Stimulated activated naive CD8-positive, alpha-beta T cell treated with anti-CD3 and anti-CD28 coated beads, Interleukin-15, amount 100 ng/mL, for 72 hours (primary cell): ENCODE results near the gene C6orf120.

ENCODE experiments used
- ATAC-seq: fragments of 150-1000 bp; cut with Tn5 transposase; 2 replicates; pipeline ENCODE4 v1.10.0; 2021; ENCODE audit warnings: mild to moderate bottlenecking, moderate library complexity
- DNase-seq, 2 donors: peaks; one replicate each; pipeline ENCODE4 v3.0.0; 2021 to 2022
- H3K27ac Mint-ChIP-seq, 2 donors: one replicate each; pipeline ENCODE4 v1.8.0; 2022; ENCODE audit warnings: mild to moderate bottlenecking in 2 of 2, mixed read lengths in 2 of 2, moderate library complexity in 2 of 2
- H3K27me3 Mint-ChIP-seq: one replicate; pipeline ENCODE4 v1.8.0; 2022; ENCODE audit warnings: mixed read lengths
- H3K4me1 Mint-ChIP-seq: one replicate; pipeline ENCODE4 v1.8.0; 2022; ENCODE audit warnings: mild to moderate bottlenecking, mixed read lengths
- H3K4me3 Mint-ChIP-seq, 2 donors: one replicate each; pipeline ENCODE4 v1.8.0; 2022; ENCODE audit warnings: mild to moderate bottlenecking in 2 of 2, mixed read lengths in 2 of 2, moderate library complexity in 1 of 2
- H3K9me3 Mint-ChIP-seq, 2 donors: one replicate each; pipeline ENCODE4 v1.8.0; 2022; ENCODE audit warnings: mixed read lengths in 2 of 2

C6orf120 gene

DNA sequence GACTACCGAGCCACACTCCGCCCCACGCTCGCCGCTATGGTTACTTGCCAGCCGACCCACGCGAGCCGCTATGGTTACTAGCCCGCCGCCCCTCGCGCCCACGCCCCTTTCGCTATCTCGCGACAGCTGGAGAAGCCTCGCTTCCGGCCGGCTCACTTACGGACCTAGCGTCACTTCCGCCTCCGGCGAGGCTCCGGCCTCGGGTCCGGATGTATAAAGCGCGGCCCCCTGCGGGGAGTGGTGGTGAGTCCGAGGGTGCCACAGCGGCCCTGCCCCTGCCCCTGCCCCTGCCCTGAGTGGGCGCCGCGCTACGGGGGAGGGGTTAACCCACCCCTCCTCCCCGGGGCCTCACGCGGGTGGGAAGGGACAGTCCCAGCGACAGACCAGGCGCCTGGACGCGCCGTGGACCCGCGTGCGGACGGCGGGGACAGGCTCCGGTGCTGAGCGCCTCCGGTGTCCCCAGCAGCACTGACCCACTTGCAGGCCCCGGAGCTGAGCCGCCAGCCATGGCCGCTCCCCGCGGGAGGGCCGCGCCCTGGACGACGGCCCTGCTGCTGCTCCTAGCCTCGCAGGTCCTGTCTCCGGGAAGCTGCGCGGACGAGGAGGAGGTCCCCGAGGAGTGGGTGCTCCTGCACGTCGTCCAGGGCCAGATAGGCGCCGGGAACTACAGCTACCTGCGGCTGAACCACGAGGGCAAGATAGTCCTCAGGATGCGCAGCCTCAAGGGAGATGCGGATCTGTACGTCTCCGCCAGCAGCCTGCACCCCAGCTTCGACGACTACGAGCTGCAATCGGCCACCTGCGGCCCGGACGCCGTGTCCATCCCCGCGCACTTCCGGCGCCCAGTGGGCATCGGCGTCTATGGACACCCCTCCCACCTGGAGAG is at the start of gene C6orf120, which contains the start of gene WDR27:
Gene C6orf120 (plus strand): TSS at position 173 of the 886 bp plus-strand sequence. CDS start 334 bp downstream, at position 507.
Gene WDR27 (minus strand): TSS at position 76 of the 886 bp plus-strand sequence. CDS start 13,024 bp downstream, outside the sequence.
- Mint-ChIP-seq H3K9me3 (no peaks in the 10 kb centered on the region), H3K4me1 (peaks cover 64% of the 10 kb centered on the region), H3K4me3 (peak within 1 kb of the TSS; percentile 91 to 94), H3K27ac (peak within 1 kb of the TSS; percentile 91 to 95), H3K27me3 (no peaks in the 10 kb centered on the region)
- ATAC-seq (peak; percentile 95), DNase-seq (peak; percentile 95 to 97)

DNA sequence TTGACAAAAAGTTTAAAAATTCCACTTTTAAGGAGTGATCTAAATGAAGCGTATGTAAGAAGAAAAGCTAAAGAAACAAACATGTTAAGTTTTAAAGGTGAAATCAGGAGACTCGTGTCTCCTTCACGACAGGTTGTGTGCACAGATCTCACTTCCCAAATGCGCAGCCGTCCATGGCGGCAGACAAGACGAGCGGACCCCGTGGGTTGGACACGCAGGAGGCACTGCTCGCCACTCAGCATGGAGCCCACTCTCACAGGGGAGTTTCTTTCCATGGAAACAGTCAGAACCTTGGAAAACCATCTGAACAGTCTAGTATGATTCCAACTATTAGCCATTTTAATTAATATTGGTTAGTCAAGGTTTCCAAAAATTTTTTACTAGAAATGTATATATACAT is 49.0 kb upstream of the C6orf120 start:
- Mint-ChIP-seq H3K4me3 (no peak overlapping the region), H3K27me3 (no peaks in the 10 kb centered on the region), H3K9me3 (no peaks in the 10 kb centered on the region), H3K27ac (no peak overlapping the region), H3K4me1 (peaks cover 16% of the 10 kb centered on the region)
- no peak for ATAC-seq
- DNase-seq, result no peak

DNA sequence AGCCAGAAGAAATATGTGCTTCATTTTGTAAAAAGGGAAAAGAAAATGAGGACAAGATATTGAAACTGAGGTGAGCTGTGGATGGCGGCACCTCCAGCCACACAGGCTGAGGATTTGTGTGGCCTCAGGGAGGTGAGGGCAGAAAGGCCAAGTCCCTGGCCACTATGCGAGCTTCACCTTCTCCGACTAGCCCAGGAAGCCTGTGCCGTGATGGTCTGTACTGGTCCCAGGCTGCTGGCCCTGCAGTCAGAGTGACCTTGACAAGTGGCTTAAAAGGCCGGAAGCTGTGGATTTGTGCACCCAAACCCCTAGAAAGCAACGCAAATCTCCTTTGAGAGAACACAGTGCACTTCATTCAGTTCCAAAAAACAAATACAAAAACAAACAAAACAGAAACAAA is 48.2 kb upstream of the C6orf120 start:
- ATAC-seq (no peak), DNase-seq (no peak)
- H3K27me3 Mint-ChIP-seq, result no peaks in the 10 kb centered on the region
- H3K4me3 Mint-ChIP-seq, result no peak overlapping the region
- H3K4me1 Mint-ChIP-seq, result peaks cover 16% of the 10 kb centered on the region
- no peak overlapping the region for H3K27ac Mint-ChIP-seq
- no peaks in the 10 kb centered on the region for H3K9me3 Mint-ChIP-seq

DNA sequence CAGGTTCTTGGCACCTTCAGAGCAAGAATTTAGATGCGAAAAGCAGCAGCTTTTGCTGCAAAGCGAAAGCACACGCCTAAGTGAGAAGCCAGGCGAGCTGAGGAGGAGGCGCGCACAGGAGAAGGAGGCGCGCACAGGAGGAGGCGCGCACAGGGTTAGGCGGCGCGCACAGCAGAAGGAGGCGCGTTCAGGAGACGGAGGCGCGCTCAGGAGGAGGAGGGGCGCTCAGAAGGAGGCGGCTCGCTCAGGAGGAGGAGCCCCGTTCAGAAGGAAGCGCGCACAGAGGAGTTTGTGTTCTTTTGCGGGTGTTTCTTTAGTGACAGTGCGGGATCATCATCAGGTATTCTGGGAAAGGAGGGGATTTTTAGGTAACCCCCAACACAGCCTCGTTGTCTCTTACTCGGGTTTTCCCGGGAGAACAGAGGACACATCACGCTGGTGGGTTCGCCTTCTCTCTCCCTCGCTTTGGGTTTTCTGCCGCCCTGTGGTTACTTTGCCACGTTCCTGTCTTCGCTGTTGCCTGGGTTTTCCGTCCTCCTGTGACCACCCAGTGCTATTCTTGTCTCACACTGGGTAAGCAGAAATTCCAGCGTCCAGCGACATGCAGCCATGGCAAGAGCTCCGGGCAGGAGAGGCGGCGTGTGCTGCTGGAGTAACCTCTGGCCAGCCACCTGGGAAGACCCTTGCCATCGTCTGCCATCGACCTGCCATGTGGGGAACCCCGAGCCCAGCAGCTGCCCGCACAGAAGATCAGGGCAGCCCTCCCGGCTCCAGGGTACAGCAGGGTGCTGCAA is 47.1 kb upstream of the C6orf120 start:
- no peaks in the 10 kb centered on the region for H3K9me3 Mint-ChIP-seq
- H3K4me1 Mint-ChIP-seq, result peaks cover 16% of the 10 kb centered on the region
- DNase-seq (peak; percentile 33 to 60), ATAC-seq (peak; percentile 92)
- peak overlapping the region; percentile 81 to 90 for H3K27ac Mint-ChIP-seq
- no peaks in the 10 kb centered on the region for H3K27me3 Mint-ChIP-seq
- peak overlapping the region; percentile 80 to 88 for H3K4me3 Mint-ChIP-seq

DNA sequence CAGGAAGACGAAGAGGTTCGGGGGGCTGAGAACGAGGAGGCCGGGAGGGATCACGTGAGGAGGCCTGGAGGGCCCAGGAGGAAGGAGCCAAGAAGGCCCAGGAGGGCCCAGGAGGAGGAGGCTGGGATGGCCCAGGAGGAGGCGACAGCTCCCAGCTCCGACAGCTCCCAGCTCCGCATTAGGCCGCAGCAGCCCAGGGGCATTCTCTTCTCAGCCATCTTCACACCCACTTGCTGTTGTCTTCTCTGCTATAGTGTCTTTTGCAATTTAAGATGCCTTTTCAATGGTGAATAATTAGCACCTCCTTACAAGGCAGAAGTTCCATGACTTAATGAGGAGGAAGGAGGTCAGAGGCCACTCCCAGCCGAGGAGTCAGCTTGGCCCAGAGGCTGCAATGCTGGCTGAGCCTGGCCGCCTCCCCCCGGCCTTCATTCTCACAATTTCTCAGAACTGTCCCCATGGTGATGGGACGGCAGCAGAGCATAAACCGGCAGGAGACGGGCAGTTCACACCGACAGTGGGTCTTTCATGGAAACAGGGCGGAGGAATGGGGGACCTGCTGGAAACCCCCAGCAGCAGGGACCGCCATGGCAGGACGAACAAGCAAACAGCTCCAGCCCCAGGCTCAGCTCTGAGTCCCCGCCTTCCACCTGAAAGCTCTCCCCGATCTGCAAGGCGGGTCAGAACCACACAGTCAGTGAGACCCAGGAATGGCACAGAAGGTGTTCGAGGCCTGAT is 45.2 kb upstream of the C6orf120 start:
- ATAC-seq, result no peak
- H3K9me3 Mint-ChIP-seq, result no peaks in the 10 kb centered on the region
- no peak for DNase-seq

DNA sequence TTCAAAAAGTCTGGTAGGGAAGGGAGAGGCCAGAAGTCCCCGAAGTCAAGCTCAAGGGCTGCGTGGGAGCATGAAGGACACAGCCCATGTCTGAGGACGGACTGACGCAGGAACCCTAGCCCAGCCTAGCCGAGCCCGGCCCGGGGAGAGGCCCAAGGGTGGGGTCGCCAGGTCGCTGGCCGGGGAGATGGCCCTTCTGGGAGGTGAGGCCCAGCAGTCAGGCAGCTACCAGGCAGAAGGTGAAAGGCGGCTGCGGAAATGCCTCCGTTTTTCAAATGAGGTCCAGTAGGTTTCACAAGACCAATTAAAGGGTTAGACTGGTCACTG is 44.7 kb upstream of the C6orf120 start:
- Mint-ChIP-seq H3K4me1 (peaks cover 16% of the 10 kb centered on the region), H3K4me3 (no peak overlapping the region), H3K27ac (peak overlapping the region in 1 of 2 donors; percentile 93), H3K27me3 (no peaks in the 10 kb centered on the region), H3K9me3 (no peaks in the 10 kb centered on the region)
- DNase-seq, result no peak
- ATAC-seq, result no peak

More for the DNA sequence above, 45.2 kb upstream of the C6orf120 start:
- Mint-ChIP-seq H3K4me1 (peaks cover 16% of the 10 kb centered on the region), H3K27me3 (no peaks in the 10 kb centered on the region), H3K27ac (peak overlapping the region in 1 of 2 donors; percentile 93), H3K4me3 (no peak overlapping the region)

DNA sequence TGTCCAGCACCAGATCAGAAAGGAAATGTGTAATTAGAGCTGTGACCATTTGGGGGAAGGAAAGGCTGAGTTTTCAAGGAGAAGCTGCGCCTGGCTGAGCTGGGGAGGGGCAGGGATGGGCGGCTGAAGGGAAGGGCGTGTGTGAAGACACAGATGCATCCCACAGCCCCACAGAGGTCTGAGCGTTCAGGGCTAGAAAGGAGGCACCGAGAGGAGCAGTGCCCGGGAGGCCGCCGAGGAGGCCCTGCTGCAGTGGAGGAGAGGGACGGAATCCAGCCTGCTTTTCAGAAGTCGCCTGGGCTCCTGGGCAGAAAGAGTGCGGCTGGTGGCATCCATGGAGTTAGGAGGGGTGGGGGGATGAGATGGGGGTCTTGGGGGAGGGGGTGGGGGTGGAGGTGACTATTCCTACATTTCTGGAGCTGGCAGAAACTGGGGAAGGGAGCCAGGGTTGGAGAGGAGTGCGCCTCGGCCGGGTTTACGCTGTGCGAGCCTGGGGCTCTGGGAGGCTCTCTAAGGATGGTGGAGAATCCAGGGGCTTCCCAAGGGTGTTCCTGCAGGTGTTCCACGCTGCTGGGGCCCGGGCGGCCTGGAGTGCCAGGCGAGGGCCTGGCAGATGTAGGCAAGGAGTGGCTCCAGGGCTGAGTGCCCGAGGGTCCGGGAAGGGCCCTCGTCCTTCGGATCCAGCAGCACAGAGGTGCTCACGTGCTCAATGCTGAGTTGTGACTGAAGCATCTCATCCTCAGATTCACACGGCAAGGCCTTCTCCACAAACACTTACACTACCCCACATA is 41.9 kb upstream of the C6orf120 start:
- Mint-ChIP-seq H3K4me1 (peaks cover 5% of the 10 kb centered on the region), H3K27me3 (no peaks in the 10 kb centered on the region), H3K27ac (no peak overlapping the region), H3K9me3 (no peaks in the 10 kb centered on the region), H3K4me3 (no peak overlapping the region)
- DNase-seq, result no peak
- ATAC-seq, result no peak

DNA sequence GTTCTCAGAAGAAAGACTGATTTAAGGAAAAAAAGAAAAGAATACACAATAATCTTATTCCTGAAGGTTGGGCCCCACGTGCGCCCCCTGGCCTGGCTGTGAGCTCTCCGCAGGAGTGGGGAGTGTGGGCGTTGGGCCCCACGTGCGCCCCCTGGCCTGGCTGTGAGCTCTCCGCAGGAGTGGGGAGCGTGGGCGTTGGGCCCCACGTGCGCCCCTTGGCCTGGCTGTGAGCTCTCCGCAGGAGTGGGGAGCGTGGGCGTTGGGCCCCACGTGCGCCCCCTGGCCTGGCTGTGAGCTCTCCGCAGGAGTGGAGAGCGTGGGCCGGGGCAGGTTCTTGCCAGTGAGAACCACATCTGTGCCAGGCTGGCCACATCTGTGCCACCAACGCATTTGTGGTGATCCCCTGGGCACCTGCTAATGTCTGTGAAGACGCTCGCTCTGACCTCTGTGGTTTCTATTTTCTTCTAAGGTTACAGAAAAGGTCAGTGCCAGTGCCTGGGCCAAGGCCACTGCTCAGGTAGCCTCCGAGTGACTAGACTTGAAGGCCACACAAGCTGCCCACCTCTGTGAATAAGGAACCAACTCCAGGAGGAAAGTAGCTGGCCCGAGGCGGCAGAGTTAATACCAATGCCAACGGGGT is 41.1 kb upstream of the C6orf120 start:
- ATAC-seq (peak; percentile 56), DNase-seq (no peak)
- no peaks in the 10 kb centered on the region for H3K27me3 Mint-ChIP-seq
- H3K27ac Mint-ChIP-seq, result no peak overlapping the region
- no peak overlapping the region for H3K4me3 Mint-ChIP-seq
- H3K4me1 Mint-ChIP-seq, result no peaks in the 10 kb centered on the region
- no peaks in the 10 kb centered on the region for H3K9me3 Mint-ChIP-seq

DNA sequence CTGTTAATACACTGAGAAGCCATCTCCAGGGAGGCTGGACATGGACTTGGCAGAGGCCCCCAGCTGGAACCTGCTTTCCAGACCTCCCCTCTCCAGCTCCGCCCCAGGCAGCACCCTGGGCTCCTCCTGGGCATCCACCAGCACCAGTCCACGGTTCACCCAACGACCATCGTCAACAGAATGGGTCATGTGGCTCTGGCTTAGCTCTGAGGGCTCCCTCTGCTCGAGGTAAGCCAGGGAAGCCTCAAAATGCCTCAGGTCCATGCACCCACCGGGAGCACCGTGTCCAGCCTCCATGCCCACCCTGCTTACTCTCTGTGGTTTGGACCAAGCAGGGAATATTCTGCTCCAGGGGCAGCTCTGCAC is 40.6 kb upstream of the C6orf120 start:
- Mint-ChIP-seq H3K4me1 (no peaks in the 10 kb centered on the region), H3K4me3 (no peak overlapping the region), H3K27me3 (no peaks in the 10 kb centered on the region), H3K27ac (no peak overlapping the region), H3K9me3 (no peaks in the 10 kb centered on the region)
- ATAC-seq, result no peak
- DNase-seq, result no peak

DNA sequence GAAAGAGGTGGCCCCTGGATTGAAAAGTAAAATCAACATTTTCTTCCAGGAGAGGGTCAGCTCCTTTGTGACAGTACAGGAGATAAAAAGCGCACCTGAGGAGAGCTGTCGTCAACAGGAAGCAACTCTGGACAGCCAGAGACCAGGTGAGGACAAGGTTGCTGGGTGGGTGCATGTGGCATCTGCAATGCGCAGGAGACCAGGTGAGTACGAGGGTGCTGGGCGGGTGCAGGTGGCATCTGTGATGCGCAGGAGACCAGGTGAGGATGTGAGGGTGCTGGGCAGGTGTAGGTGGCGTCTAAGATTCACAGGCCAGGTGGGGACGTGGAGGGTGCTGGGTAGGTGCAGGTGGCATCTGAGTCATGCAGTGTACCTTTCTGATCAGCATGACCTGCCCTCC is 38.5 kb upstream of the C6orf120 start:
- H3K9me3 Mint-ChIP-seq, result no peaks in the 10 kb centered on the region
- no peak overlapping the region for H3K4me3 Mint-ChIP-seq
- DNase-seq (no peak), ATAC-seq (no peak)
- H3K4me1 Mint-ChIP-seq, result no peaks in the 10 kb centered on the region
- no peak overlapping the region for H3K27ac Mint-ChIP-seq
- no peaks in the 10 kb centered on the region for H3K27me3 Mint-ChIP-seq

DNA sequence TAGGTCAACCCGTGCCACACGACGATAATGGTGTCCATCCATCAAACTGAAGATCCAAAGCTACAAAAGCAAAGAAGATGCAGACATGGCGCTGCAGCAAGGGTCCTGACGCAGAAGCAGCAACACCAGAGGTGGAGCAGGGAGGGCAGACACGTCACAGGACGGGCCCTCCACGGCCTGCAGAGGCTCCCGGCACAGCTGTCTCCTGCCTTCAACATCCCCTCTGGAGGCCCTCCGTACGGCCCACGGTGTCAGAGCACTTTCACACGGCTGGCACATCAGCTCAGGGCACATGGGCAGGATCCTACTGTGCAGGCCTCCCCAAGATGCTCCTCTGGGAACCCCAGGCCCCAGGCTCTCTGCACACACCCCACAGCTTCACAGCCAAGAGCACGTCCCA is 37.7 kb upstream of the C6orf120 start:
- Mint-ChIP-seq H3K4me3 (no peak overlapping the region), H3K27ac (peak overlapping the region in 1 of 2 donors; percentile 6), H3K27me3 (no peaks in the 10 kb centered on the region), H3K4me1 (no peaks in the 10 kb centered on the region), H3K9me3 (no peaks in the 10 kb centered on the region)
- DNase-seq (no peak), ATAC-seq (no peak)

DNA sequence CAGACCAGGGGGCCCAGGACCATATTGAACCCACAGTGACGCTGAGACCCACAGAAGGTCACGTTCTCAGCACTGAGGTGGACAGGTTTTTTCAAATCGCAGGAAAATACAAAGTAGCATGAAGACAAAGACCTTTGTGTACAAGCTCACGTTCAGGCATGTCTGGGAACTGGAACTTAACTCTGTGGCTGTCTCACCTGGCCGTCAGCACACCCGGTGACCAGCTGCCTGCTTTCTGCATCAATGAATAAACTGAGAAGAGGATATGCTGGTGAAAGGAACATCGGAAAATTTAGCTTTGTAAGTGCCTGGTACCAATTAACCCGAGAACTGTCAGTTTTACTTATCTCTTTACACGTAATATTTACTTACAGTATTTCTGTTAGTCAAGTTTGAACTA is 36.6 kb upstream of the C6orf120 start:
- Mint-ChIP-seq H3K9me3 (no peaks in the 10 kb centered on the region), H3K27me3 (no peaks in the 10 kb centered on the region), H3K4me1 (peaks cover 6% of the 10 kb centered on the region), H3K27ac (peak overlapping the region in 1 of 2 donors; percentile 72), H3K4me3 (no peak overlapping the region)
- ATAC-seq (no peak), DNase-seq (no peak)

DNA sequence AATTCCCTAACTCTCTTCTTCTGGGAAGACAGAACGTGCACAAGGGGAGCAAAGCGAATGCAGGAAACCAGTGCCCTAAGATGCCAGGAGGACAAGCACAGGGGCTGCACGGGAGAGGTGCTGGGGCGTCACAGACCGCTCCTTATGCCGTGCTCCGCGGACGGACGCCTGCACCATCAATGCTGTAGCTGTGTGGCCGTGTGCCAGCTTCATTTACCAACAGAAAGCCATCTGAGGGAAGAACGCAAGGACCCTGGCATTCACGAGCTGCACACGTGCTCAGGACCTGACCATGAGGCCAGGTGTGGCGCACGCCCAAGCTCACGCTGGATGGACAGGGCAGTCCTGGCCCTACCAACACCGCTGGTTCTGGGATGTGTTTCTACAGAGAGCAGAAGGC is 35.5 kb upstream of the C6orf120 start:
- H3K4me1 Mint-ChIP-seq, result peaks cover 6% of the 10 kb centered on the region
- ATAC-seq, result no peak
- no peaks in the 10 kb centered on the region for H3K27me3 Mint-ChIP-seq
- no peaks in the 10 kb centered on the region for H3K9me3 Mint-ChIP-seq
- H3K27ac Mint-ChIP-seq, result no peak overlapping the region
- no peak for DNase-seq
- no peak overlapping the region for H3K4me3 Mint-ChIP-seq

DNA sequence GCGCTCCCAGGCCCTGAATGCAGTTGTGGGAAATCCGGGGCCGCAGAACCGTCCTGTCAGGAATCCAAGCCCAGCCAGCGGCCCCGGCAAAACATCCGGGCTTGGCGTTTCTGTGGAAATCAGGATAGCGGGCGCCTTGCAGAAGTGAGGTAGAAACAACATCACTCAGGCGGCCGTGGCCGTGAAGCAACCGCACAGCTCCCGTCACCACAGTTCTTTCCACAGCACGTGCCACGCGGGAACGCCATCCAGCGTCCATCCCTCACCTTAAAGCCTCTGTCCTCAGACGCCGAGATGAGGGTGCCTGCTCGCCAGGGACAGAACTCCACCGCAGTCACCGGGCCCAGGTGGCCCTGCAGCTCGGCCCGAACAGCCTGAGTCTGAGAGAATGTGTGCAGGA is 34.2 kb upstream of the C6orf120 start:
- no peaks in the 10 kb centered on the region for H3K9me3 Mint-ChIP-seq
- H3K27ac Mint-ChIP-seq, result no peak overlapping the region
- H3K4me3 Mint-ChIP-seq, result no peak overlapping the region
- ATAC-seq (no peak), DNase-seq (no peak)
- peaks cover 6% of the 10 kb centered on the region for H3K4me1 Mint-ChIP-seq
- H3K27me3 Mint-ChIP-seq, result no peaks in the 10 kb centered on the region
